Heart left ventricle (tissue), 16 donors: ENCODE results near the gene TRAF7. TPM values are rescaled to one million over a fixed set of nuclear protein-coding genes. Genes with fewer than 3 reads are reported as not detected.

Experiments
- ATAC-seq, 4 donors: fragments of 200-7000 bp; cut with Tn5 transposase; one replicate each; pipeline ENCODE4 v1.9.1; 2020 to 2022; ENCODE audit warnings: moderate library complexity in 4 of 4, mild to moderate bottlenecking in 3 of 4, moderate number of reproducible peaks in 1 of 4
- DNase-seq, 5 donors: peaks; one replicate each; pipeline ENCODE4 v3.0.0-alpha.2; 2020
- H3K27ac ChIP-seq, 12 donors: fragments of 200-600 bp; sonication (generic) in 4 of 12; one replicate each; pipeline versions ENCODE4 v1.5.0 to v1.8.0; 2016 to 2022; ENCODE audit warnings: mild to moderate bottlenecking in 2 of 12
- H3K27me3 ChIP-seq, 9 donors: fragments of 200-600 bp; sonication (generic) in 2 of 9; one replicate each; pipeline versions ENCODE4 v1.5.1 to v1.8.0; 2016 to 2022; ENCODE audit warnings: mild to moderate bottlenecking in 3 of 9
- H3K36me3 ChIP-seq, 9 donors: fragments of 200-600 bp; sonication (generic) in 2 of 9; one replicate each; pipeline versions ENCODE4 v1.5.0 to v1.8.0; 2018 to 2022; ENCODE audit warnings: mild to moderate bottlenecking in 2 of 9
- H3K4me1 ChIP-seq, 12 donors: fragments of 200-600 bp; sonication (generic) in 4 of 12; one replicate each; pipeline versions ENCODE4 v1.5.0 to v1.8.0; 2016 to 2022; ENCODE audit warnings: mild to moderate bottlenecking in 3 of 12
- H3K4me3 ChIP-seq, 12 donors: fragments of 200-600 bp; sonication (generic) in 4 of 12; one replicate each; pipeline versions ENCODE4 v1.5.0 to v1.8.0; 2017 to 2022; ENCODE audit warnings: mild to moderate bottlenecking in 9 of 12, moderate library complexity in 4 of 12
- H3K9me3 ChIP-seq, 12 donors: fragments of 200-600 bp; sonication (generic) in 4 of 12; one replicate each; pipeline versions ENCODE4 v1.5.0 to v1.8.0; 2016 to 2022; ENCODE audit warnings: mild to moderate bottlenecking in 1 of 12
- POLR2A ChIP-seq, 2 donors: fragments of 450-650 bp; IDR thresholded peaks; one replicate each; pipeline ENCODE4 v1.6.1; 2017; ENCODE audit warnings: antibody characterized with exemption in 2 of 2, mild to moderate bottlenecking in 2 of 2, moderate library complexity in 2 of 2
- WGBS, 4 donors: extraction: QIAGEN DNeasy Blood & Tissue Kit in 2 of 4; methylation state at CpG; one replicate each; pipeline versions ENCODE4 v1.1.5 to v1.1.7; 2013 to 2018; 5-methylcytosine and 5-hydroxymethylcytosine counted together
- intact Hi-C, 10 donors: fragments of 100-400 bp; cut with DNase I; formaldehyde crosslinking; loops; one replicate each; pipeline versions ENCODE4 v1.11.1 to v1.14.2; 2022
- polyA plus RNA-seq, 2 donors: library from polyadenylated mRNA; stranded (reverse); fragments of 200-250 nt; gene quantifications; one replicate each; pipeline ENCODE4 v1.2.3, GENCODE V29; 2013
- total RNA-seq, 9 donors: library from RNA; depleted of rRNA in 2 of 9; stranded (reverse); fragments of >200 nt in 2 of 9; fragmentation: NEBNext Ultra II Directional in 3 of 9; extraction: Animal tissue kit (Norgen Biotek cat#: 25700) in 3 of 9; gene quantifications; one replicate each; pipeline versions ENCODE4 v1.1.0 to v1.2.4, GENCODE V29; 2016 to 2023
- TF ChIP-seq, protein P1 (sequence below), 12 donors: fragments of 200-600 bp; sonication (generic) in 4 of 12; IDR thresholded peaks; one replicate each; pipeline versions ENCODE4 v1.5.0 to v1.8.0; 2018 to 2022; ENCODE audit warnings: antibody characterized with exemption in 12 of 12, mild to moderate bottlenecking in 5 of 12
- donor health status: ischemic (EF 13 %, LVEDD 7.1; RV severe dilation, severe dysfunction).
- donor health status: healthy with polysubstance abuse.
- donor health status: DM: no; HTN: yes; CAD: no.
- donor health status: DM: no; HTN: no; CAD: no.
- donor health status: ischemic (EF 25% LVEDD 6.9; RV normal size, moderate dysfunction).
- donor health status: ischemic (EF 25% LVEDD 5.7; RV mildly dilated, moderate dysfunction).
- donor health status: healthy.
- donor health status: DM: yes; HTN: yes; CAD: no.
- donor health status: ischemic (EF 35%, LVEDD 5.7; RV mildly dilated, moderate dysfunction).
- donor health status: nonischemic (EF 11% LVEDD 7.7; RV severe dilation, severe dysfunction).
- donor health status: DM: yes; HTN: yes; CAD: no.
- donor health status: PGD.
- donor health status: ischemic (EF 29% LVEDD 5.4; RV normal size, mild dysfunction).
- donor health status: nonischemic (EF 23%, LVEDD 6.1; RV moderate dilation, normal function).

TRAF7 gene
- total and polyA plus RNA-seq, 11 donors = 12.2 to 40.2 (median 27.0) TPM

DNA sequence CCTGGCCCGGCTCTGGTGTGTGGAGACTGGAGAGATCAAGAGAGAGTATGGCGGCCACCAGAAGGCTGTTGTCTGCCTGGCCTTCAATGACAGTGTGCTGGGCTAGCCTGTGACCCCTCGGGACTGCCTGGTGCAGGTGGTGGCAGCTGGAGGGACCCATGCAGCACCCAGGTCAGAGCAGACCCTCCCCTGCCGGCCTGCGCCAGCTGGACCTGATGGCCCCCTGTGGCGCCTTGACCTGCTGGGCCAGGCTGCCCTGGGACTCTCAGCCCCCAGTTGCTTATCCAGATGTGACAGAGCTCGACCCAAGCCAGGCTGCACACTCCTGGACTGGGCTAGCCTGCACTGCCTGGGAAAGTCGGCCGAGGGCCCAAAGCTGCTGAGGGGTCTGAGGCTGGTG lies 53.2 kb downstream of the TRAF7 start:
- no peak for DNase-seq
- Histone ChIP-seq H3K27ac (no peak overlapping the region), H3K9me3 (no peaks in the 10 kb centered on the region), H3K36me3 (peaks cover 0 to 46% (median 32%) of the 10 kb centered on the region in 9 donors), H3K4me3 (no peak overlapping the region), H3K27me3 (no peaks in the 10 kb centered on the region), H3K4me1 (peaks cover 17 to 61% (median 38%) of the 10 kb centered on the region in 12 donors)
- intact Hi-C loops = loop anchor here in 2 of 10 donors (5.0 kb wide), 2 partner anchors 44 to 51 kb away; partner anchors contain the start of genes ECI1 (in 1 of the 2) and TRAF7 (in 1 of the 2)
- 79 to 94% (median 89%) methylated on average over 6 to 9 of the region's 9 CpGs for WGBS, 4 donors
- TF ChIP-seq, protein P1, sequence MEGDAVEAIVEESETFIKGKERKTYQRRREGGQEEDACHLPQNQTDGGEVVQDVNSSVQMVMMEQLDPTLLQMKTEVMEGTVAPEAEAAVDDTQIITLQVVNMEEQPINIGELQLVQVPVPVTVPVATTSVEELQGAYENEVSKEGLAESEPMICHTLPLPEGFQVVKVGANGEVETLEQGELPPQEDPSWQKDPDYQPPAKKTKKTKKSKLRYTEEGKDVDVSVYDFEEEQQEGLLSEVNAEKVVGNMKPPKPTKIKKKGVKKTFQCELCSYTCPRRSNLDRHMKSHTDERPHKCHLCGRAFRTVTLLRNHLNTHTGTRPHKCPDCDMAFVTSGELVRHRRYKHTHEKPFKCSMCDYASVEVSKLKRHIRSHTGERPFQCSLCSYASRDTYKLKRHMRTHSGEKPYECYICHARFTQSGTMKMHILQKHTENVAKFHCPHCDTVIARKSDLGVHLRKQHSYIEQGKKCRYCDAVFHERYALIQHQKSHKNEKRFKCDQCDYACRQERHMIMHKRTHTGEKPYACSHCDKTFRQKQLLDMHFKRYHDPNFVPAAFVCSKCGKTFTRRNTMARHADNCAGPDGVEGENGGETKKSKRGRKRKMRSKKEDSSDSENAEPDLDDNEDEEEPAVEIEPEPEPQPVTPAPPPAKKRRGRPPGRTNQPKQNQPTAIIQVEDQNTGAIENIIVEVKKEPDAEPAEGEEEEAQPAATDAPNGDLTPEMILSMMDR (IDR thresholded peaks at IDR 0.05) = no peak
- TF ChIP-seq POLR2A (IDR thresholded peaks at IDR 0.05) = no peak
- no peak for ATAC-seq

- no peak for DNase-seq
- H3K27ac ChIP-seq = no peak overlapping the region
- 89 to 92% (median 89%) methylated on average over 9 to 29 of the region's 29 CpGs for WGBS, 4 donors
- peaks cover 0 to 46% (median 32%) of the 10 kb centered on the region in 9 donors for H3K36me3 ChIP-seq
- H3K4me1 ChIP-seq = peaks cover 17 to 68% (median 41%) of the 10 kb centered on the region in 12 donors
- intact Hi-C loops = loop anchor here in 3 of 10 donors (5.0 to 10.0 kb wide), 3 partner anchors 43 to 55 kb away; partner anchors contain the start of genes TRAF7 (in 2 of the 3) and ECI1 (in 1 of the 3)
- TF ChIP-seq, protein P1 (IDR thresholded peaks at IDR 0.05) = no peak
- TF ChIP-seq POLR2A (IDR thresholded peaks at IDR 0.05) = no peak
- H3K27me3 ChIP-seq = no peaks in the 10 kb centered on the region
- no peak overlapping the region for H3K4me3 ChIP-seq
- H3K9me3 ChIP-seq = no peaks in the 10 kb centered on the region
- ATAC-seq = no peak
These were observed 53.9 kb downstream of the TRAF7 start for GRCh38 chr16:2209258-2210008.

GRCh38 chr16:2210009-2210332 lies 54.4 kb downstream of the TRAF7 start:
- 88 to 94% (median 92%) methylated on average over 6 to 17 of the region's 17 CpGs for WGBS, 4 donors
- Histone ChIP-seq H3K36me3 (peaks cover 0 to 46% (median 32%) of the 10 kb centered on the region in 9 donors), H3K27me3 (no peaks in the 10 kb centered on the region), H3K27ac (peak overlapping the region in 1 of 12 donors; percentile 91), H3K9me3 (no peaks in the 10 kb centered on the region), H3K4me1 (peaks cover 14 to 63% (median 37%) of the 10 kb centered on the region in 12 donors), H3K4me3 (no peak overlapping the region)
- no peak for DNase-seq
- no peak for ATAC-seq
- intact Hi-C loops = loop anchor here in 1 of 10 donors (10.0 kb wide), 1 partner anchor 55 kb away; the partner anchor contains the start of gene TRAF7
- TF ChIP-seq, protein P1 (IDR thresholded peaks at IDR 0.05) = no peak
- TF ChIP-seq POLR2A (IDR thresholded peaks at IDR 0.05) = no peak
